K562 (cell line): ENCODE data around the gene SCAMP3. TPM values are rescaled to one million over a fixed set of nuclear protein-coding genes. Genes with fewer than 3 reads are reported as not detected.

Experiments used
- AFF4 ChIP-seq: sonication (generic); formaldehyde crosslinking; IDR thresholded peaks from 2 replicates; pipeline ENCODE4 v1.8.0; 2023; ENCODE audit warnings: mild to moderate bottlenecking, missing genetic modification reagents
- BDP1 ChIP-seq: IDR thresholded peaks from 3 replicates; pipeline ENCODE4 v1.6.1; 2011; ENCODE audit not compliant: insufficient read length, insufficient read depth
- HMBOX1 ChIP-seq: sonication (generic); IDR thresholded peaks from 2 replicates; pipeline ENCODE4 v1.6.1; 2016
- NR2F6 ChIP-seq: fragments of 450-650 bp; formaldehyde crosslinking; IDR thresholded peaks from 2 replicates; pipeline ENCODE4 v1.4.0; 2020; ENCODE audit warnings: mild to moderate bottlenecking
- REST ChIP-seq, 2 experiments: fragments of 450-650 bp; formaldehyde crosslinking in 1 of 2; IDR thresholded peaks; 2 replicates each; pipeline versions ENCODE4 v1.4.0 to v1.6.1; 2014 to 2020; ENCODE audit warnings: mild to moderate bottlenecking in 2 of 2, borderline replicate concordance in 1 of 2, low read depth in 1 of 2
- SNAPC5 ChIP-seq: fragments of 250-450 bp; sonication (Bioruptor Pico); IDR thresholded peaks from 2 replicates; pipeline ENCODE4 v1.8.0; 2021; ENCODE audit warnings: moderate library complexity, mild to moderate bottlenecking, inconsistent platforms
- STAT5B ChIP-seq: fragments of 250-450 bp; sonication (Bioruptor Pico); IDR thresholded peaks from 2 replicates; pipeline ENCODE4 v1.8.0; 2021; ENCODE audit warnings: mild to moderate bottlenecking, inconsistent platforms
- ZBTB49 ChIP-seq: sonication (generic); formaldehyde crosslinking; IDR thresholded peaks from 2 replicates; pipeline ENCODE4 v1.8.0; 2022; ENCODE audit warnings: missing genetic modification reagents, mild to moderate bottlenecking, borderline replicate concordance
- ZNF57 ChIP-seq: fragments of 450-650 bp; formaldehyde crosslinking; IDR thresholded peaks from 2 replicates; pipeline ENCODE4 v1.4.0; 2020; ENCODE audit warnings: mild to moderate bottlenecking, moderate library complexity
- polyA plus RNA-seq, 8 experiments: library from polyadenylated mRNA; depleted of rRNA in 4 of 8; stranded (reverse) in 5 of 8; unstranded in 3 of 8; fragments of >200 nt; fragmentation: Nextera tagmentation in 2 of 8; fragmentation: Illumina TruSeq in 1 of 8; extraction: Ambion mirVana in 2 of 8; extraction: Trizol in 1 of 8; gene quantifications; 2 replicates each; pipeline versions ENCODE4 v1.2.1 to v1.2.3, GENCODE V29; 2011 to 2014; ENCODE audit warnings: inconsistent platforms in 1 of 8, missing spikeins in 1 of 8
- total RNA-seq, 7 experiments: library from RNA; depleted of rRNA in 6 of 7; stranded (reverse); fragments of >200 nt in 6 of 7; fragmentation: Illumina TruSeq in 2 of 7; extraction: Trizol in 2 of 7; gene quantifications; 2 replicates each; pipeline versions ENCODE4 v1.2.1 to v1.2.3, GENCODE V29; 2011 to 2021; ENCODE audit warnings: low replicate concordance in 1 of 7

Gene SCAMP3
- total and polyA plus RNA-seq, 9 of the 15 experiments (the other 6 are each of a cell fraction or from before 2014, with no cell fraction given): 14.2 to 131 (median 86.1) TPM

GRCh38 chr1:155250633-155251449 is 11.3 kb downstream of the SCAMP3 start (continued):
- TF ChIP-seq REST (IDR thresholded peaks at IDR 0.05; ENCODE audit: borderline replicate concordance) (peak; percentile 92), REST (CRISPR knock-in tag; IDR thresholded peaks at IDR 0.05; ENCODE audit: low read depth) (0 out of 2 replicates have a peak, but pooled peaks have one; percentile 41), NR2F6 (CRISPR knock-in tag) (no peak), ZNF57 (no peak), STAT5B (CRISPR knock-in tag) (no peak), HMBOX1 (no peak), AFF4 (no peak), BDP1 (no peak), ZBTB49 (CRISPR knock-in tag) (no peak), SNAPC5 (no peak)
